Endodermal cell (in vitro differentiated cells): ENCODE results near the gene RERE. TPM values are rescaled to one million over a fixed set of nuclear protein-coding genes. Genes with fewer than 3 reads are reported as not detected.
A peak's percentile ranks its signal among the peaks of the same experiment; 100 is the strongest.

Source experiments
- DNase-seq: peaks from one replicate; pipeline ENCODE4 v3.0.0-alpha.2; 2017
- H3K27ac ChIP-seq: 2 replicates; pipeline ENCODE4 v1.5.1; 2013; ENCODE audit warnings: mild to moderate bottlenecking, low read depth, low read length, moderate library complexity
- H3K27me3 ChIP-seq: 2 replicates; pipeline ENCODE4 v1.6.1; 2013; ENCODE audit warnings: mild to moderate bottlenecking, low read length, moderate library complexity; ENCODE audit not compliant: insufficient read depth, control insufficient read depth, poor library complexity, severe bottlenecking
- H3K36me3 ChIP-seq: 2 replicates; pipeline ENCODE4 v1.7.0; 2013; ENCODE audit warnings: mild to moderate bottlenecking, low read length, moderate library complexity; ENCODE audit not compliant: control insufficient read depth, insufficient read depth
- H3K4me1 ChIP-seq: one replicate; pipeline ENCODE4 v1.7.0; 2013; ENCODE audit warnings: low read length; ENCODE audit not compliant: control insufficient read depth, insufficient read depth
- H3K4me3 ChIP-seq: 2 replicates; pipeline ENCODE4 v1.5.1; 2013; ENCODE audit warnings: mild to moderate bottlenecking, low read length, moderate library complexity
- H3K9ac ChIP-seq: 2 replicates; pipeline ENCODE4 v1.6.1; 2013; ENCODE audit warnings: mild to moderate bottlenecking, low read length, moderate library complexity; ENCODE audit not compliant: poor library complexity, severe bottlenecking; ENCODE audit errors: extremely low read depth
- H3K9me3 ChIP-seq: 2 replicates; pipeline ENCODE4 v1.6.1; 2013; ENCODE audit warnings: mild to moderate bottlenecking, low read length, moderate library complexity; ENCODE audit not compliant: control insufficient read depth
- H3K27ac Mint-ChIP-seq: 2 replicates; pipeline ENCODE4 v1.8.0; 2020; ENCODE audit warnings: mixed read lengths
- H3K27me3 Mint-ChIP-seq: 2 replicates; pipeline ENCODE4 v1.8.0; 2021; ENCODE audit warnings: mild to moderate bottlenecking, mixed read lengths; ENCODE audit not compliant: insufficient read depth
- H3K36me3 Mint-ChIP-seq: 2 replicates; pipeline ENCODE4 v1.8.0; 2020; ENCODE audit warnings: low read depth, mixed read lengths
- H3K4me1 Mint-ChIP-seq: 2 replicates; pipeline ENCODE4 v1.8.0; 2020; ENCODE audit warnings: mixed read lengths
- H3K4me3 Mint-ChIP-seq: 2 replicates; pipeline ENCODE4 v1.8.0; 2020; ENCODE audit warnings: mild to moderate bottlenecking, moderate library complexity, mixed read lengths
- H3K9me3 Mint-ChIP-seq: 2 replicates; pipeline ENCODE4 v1.8.0; 2020; ENCODE audit warnings: mild to moderate bottlenecking, mixed read lengths
- CTCF ChIP-seq: fragments of 200-600 bp; sonication (generic); conservative IDR thresholded peaks from 2 replicates; pipeline ENCODE4 v1.5.0; 2021; ENCODE audit warnings: antibody characterized with exemption, mild to moderate bottlenecking
- WGBS, 2 experiments: methylation state at CpG; one replicate each; pipeline versions ENCODE4 v1.1.5 to v1.1.7; 2013; ENCODE audit warnings: missing lambda C conversion rate in 2 of 2, mixed read lengths in 1 of 2; ENCODE audit not compliant: insufficient coverage in 1 of 2, insufficient read length in 1 of 2; 5-methylcytosine and 5-hydroxymethylcytosine counted together
- long read RNA-seq, 4 experiments: library from polyadenylated mRNA in 2 of 4; library from RNA in 1 of 4; library from capped mRNA in 1 of 4; stranded (forward) in 3 of 4; unstranded in 1 of 4; transcript quantifications; one replicate each; pipeline ENCODE4 v2.0.0, GENCODE V29; 2020 to 2021; ENCODE audit warnings: inconsistent platforms in 1 of 4
- polyA plus RNA-seq, 2 experiments: library from polyadenylated mRNA; stranded (reverse); fragments of 50-300 nt; gene quantifications; one replicate each; pipeline ENCODE4 v1.2.3, GENCODE V29; 2013
- total RNA-seq, 2 donors: library from RNA; stranded (reverse); fragmentation: NEBNext Ultra II Directional in 1 of 2; extraction: Animal tissue kit (Norgen Biotek cat#: 25700) in 1 of 2; gene quantifications; 2 replicates in 1 of 2; 3 replicates in 1 of 2; pipeline ENCODE4 v1.2.1, GENCODE V29; 2021

RERE gene
- 100 to 1,000 TPM; 159 to 179 TPM for total RNA-seq
- 120 TPM for polyA plus RNA-seq (2013, experiment 1 of 2)
- polyA plus RNA-seq (2013, experiment 2 of 2) = 97.7 TPM
- long read RNA-seq, experiment 1, full-length matches to known transcripts = 1 of 25 reads
- long read RNA-seq, experiment 1, partial matches to known transcripts = 9 of 25 reads
- long read RNA-seq, experiment 1, other reads (novel, unspliced or antisense) = 15 of 25 reads
- long read RNA-seq, experiment 2, partial matches to known transcripts = 14 of 44 reads
- long read RNA-seq, experiment 2, other reads (novel, unspliced or antisense) = 30 of 44 reads
- long read RNA-seq, experiment 3, partial matches to known transcripts = 17 of 37 reads
- long read RNA-seq, experiment 3, other reads (novel, unspliced or antisense) = 20 of 37 reads
- long read RNA-seq, experiment 4, partial matches to known transcripts = 0 of 4 reads
- long read RNA-seq, experiment 4, other reads (novel, unspliced or antisense) = 4 of 4 reads

- DNase-seq = peak; percentile 97
- peaks cover 51% of the 10 kb centered on the region for H3K4me1 Mint-ChIP-seq
- Histone ChIP-seq H3K4me3 (peak within 1 kb of the TSS; percentile 95), H3K36me3 (no peaks in the 10 kb centered on the region), H3K9ac (peak within 1 kb of the TSS; percentile 90), H3K27me3 (no peaks in the 10 kb centered on the region), H3K4me1 (no peaks in the 10 kb centered on the region), H3K9me3 (no peaks in the 10 kb centered on the region), H3K27ac (peak within 1 kb of the TSS; percentile 97)
- peak within 1 kb of the TSS; percentile 80 for H3K4me3 Mint-ChIP-seq
- H3K27me3 Mint-ChIP-seq = no peaks in the 10 kb centered on the region
- H3K27ac Mint-ChIP-seq = peak within 1 kb of the TSS; percentile 97
- WGBS, 2 experiments = 1 to 3% methylated on average over 15 to 81 of the region's 82 CpGs
- TF ChIP-seq CTCF = peak; percentile 9
- no peaks in the 10 kb centered on the region for H3K9me3 Mint-ChIP-seq
- H3K36me3 Mint-ChIP-seq = no peaks in the 10 kb centered on the region
These were observed at the start of gene RERE for GRCh38 chr1:8817412-8818324. TSS of gene RERE (minus strand) at chr1:8817640.

- DNase-seq = peak; percentile 38
- Histone ChIP-seq H3K9ac (no peak overlapping the region), H3K9me3 (no peaks in the 10 kb centered on the region), H3K36me3 (peaks cover 96% of the 10 kb centered on the region), H3K27me3 (no peaks in the 10 kb centered on the region), H3K4me1 (peaks cover 14% of the 10 kb centered on the region), H3K4me3 (no peak overlapping the region), H3K27ac (no peak overlapping the region)
- Mint-ChIP-seq H3K27me3 (no peaks in the 10 kb centered on the region), H3K27ac (peak overlapping the region; percentile 55), H3K36me3 (peaks cover 94% of the 10 kb centered on the region), H3K4me3 (no peak overlapping the region), H3K9me3 (no peaks in the 10 kb centered on the region), H3K4me1 (peaks cover 19% of the 10 kb centered on the region)
- whole genome bisulfite sequencing, 2 experiments = 87 to 88% methylated on average over 10 to 11 of the region's 11 CpGs
- TF ChIP-seq CTCF = no peak
These were observed 49.5 kb upstream of the RERE start for GRCh38 chr1:8866792-8867415.

- peaks cover 16% of the 10 kb centered on the region for H3K4me1 Mint-ChIP-seq
- no peaks in the 10 kb centered on the region for H3K9me3 Mint-ChIP-seq
- Histone ChIP-seq H3K27ac (no peak overlapping the region), H3K27me3 (no peaks in the 10 kb centered on the region), H3K4me1 (peaks cover 10% of the 10 kb centered on the region), H3K9ac (no peak overlapping the region), H3K9me3 (no peaks in the 10 kb centered on the region), H3K4me3 (no peak overlapping the region), H3K36me3 (peaks cover 96% of the 10 kb centered on the region)
- no peak for TF ChIP-seq CTCF
- peaks cover 94% of the 10 kb centered on the region for H3K36me3 Mint-ChIP-seq
- H3K27me3 Mint-ChIP-seq = no peaks in the 10 kb centered on the region
- WGBS, 2 experiments = 93 to 96% methylated on average over 4 to 10 of the region's 10 CpGs
- H3K27ac Mint-ChIP-seq = peak overlapping the region; percentile 55
- DNase-seq = peak; percentile 45
- H3K4me3 Mint-ChIP-seq = no peak overlapping the region
These were observed 48.8 kb upstream of the RERE start for GRCh38 chr1:8866173-8866791.
